K562 (cell line): Measurements from ENCODE around the gene AGPAT1. TPM values are rescaled to one million over a fixed set of nuclear protein-coding genes. Genes with fewer than 3 reads are reported as not detected.
"Not testable (repeated sequence)": the region's sequence is repeated elsewhere in the genome, so short reads cannot be mapped to it uniquely, and the experiment has no call there.

Experiments
- ATAC-seq: fragments of 200-7000 bp; cut with Tn5 transposase; 3 replicates; pipeline ENCODE4 v1.9.1; 2020; ENCODE audit warnings: moderate library complexity
- BruUV-seq: library from RNA; stranded (reverse); fragments of 400-500 nt; replicated peaks from 2 replicates; lab custom pipeline; 2021; lab: Mats Ljungman, UMichigan
- CTCF ChIA-PET: fragments of 300-600 bp; formaldehyde crosslinking; extraction: SDS; loops from one replicate; lab custom pipeline; 2021; ENCODE audit warnings: low intra/inter-chr PET ratio; lab: Yijun Ruan, JAX
- POLR2A ChIA-PET: fragments of 300-600, 350-650 bp; sonication (Branson Sonifier 250); formaldehyde crosslinking; extraction: SDS; loops from one replicate; lab custom pipeline; 2021; ENCODE audit warnings: antibody characterized with exemption, inconsistent platforms; lab: Yijun Ruan, JAX
- DNase-seq, 4 experiments: peaks; one replicate each; pipeline versions ENCODE4 v3.0.0 to v3.0.0-alpha.2; 2011 to 2018; ENCODE audit warnings: low spot score in 3 of 4, mixed read lengths in 3 of 4; ENCODE audit errors: extremely low read depth in 1 of 4
- FAIRE-seq: peaks from 2 replicates; lab custom pipeline; 2011; peaks lifted over from hg19 to GRCh38; lab: Jason Lieb, UNC
- H2AFZ ChIP-seq: 2 replicates; pipeline ENCODE4 v1.6.0; 2011; ENCODE audit warnings: low read depth, low read length, control low read depth, inconsistent platforms
- H3K27ac ChIP-seq: fragments of 200-600 bp; 3 replicates; pipeline ENCODE4 v1.8.0; 2011; ENCODE audit warnings: low read depth, mild to moderate bottlenecking, control low read depth, inconsistent platforms, low read length, moderate library complexity, mixed read lengths; ENCODE audit errors: extremely low read depth
- H3K27me3 ChIP-seq, 2 experiments: fragments of 300-600 bp in 1 of 2; 2 replicates in 1 of 2; 3 replicates in 1 of 2; pipeline versions ENCODE4 v1.6.0 to v1.8.0; 2011; ENCODE audit warnings: inconsistent platforms in 2 of 2, low read length in 2 of 2, mild to moderate bottlenecking in 1 of 2, mixed read lengths in 1 of 2, moderate library complexity in 1 of 2; ENCODE audit not compliant: control insufficient read depth in 2 of 2, insufficient read depth in 2 of 2
- H3K36me3 ChIP-seq: fragments of 300-600 bp; 3 replicates; pipeline ENCODE4 v1.8.0; 2011; ENCODE audit warnings: mild to moderate bottlenecking, low read length, inconsistent platforms; ENCODE audit not compliant: control insufficient read depth, insufficient read depth
- H3K4me1 ChIP-seq, 2 experiments: fragments of 200-600 bp in 1 of 2; replicated peaks in 1 of 2; 2 replicates in 1 of 2; 3 replicates in 1 of 2; pipeline versions ENCODE4 v1.5.1 to v1.8.0; 2011; ENCODE audit warnings: inconsistent platforms in 2 of 2, low read length in 2 of 2, mild to moderate bottlenecking in 1 of 2, mixed read lengths in 1 of 2, moderate library complexity in 1 of 2; ENCODE audit not compliant: control insufficient read depth in 2 of 2, insufficient read depth in 2 of 2
- H3K4me2 ChIP-seq: 2 replicates; pipeline ENCODE4 v1.6.1; 2011; ENCODE audit warnings: low read length, control low read depth, inconsistent platforms, mixed read lengths; ENCODE audit not compliant: insufficient read depth
- H3K4me3 ChIP-seq: fragments of 200-600 bp; sonication (generic), shearing (Covaris generic); 2 replicates; pipeline ENCODE4 v1.5.1; 2016; ENCODE audit warnings: control low read depth, inconsistent platforms
- H3K79me2 ChIP-seq: fragments of 200-600 bp; 3 replicates; pipeline ENCODE4 v1.8.0; 2011; ENCODE audit warnings: low read length, inconsistent platforms; ENCODE audit not compliant: control insufficient read depth, insufficient read depth
- H3K9ac ChIP-seq, 2 experiments: 2 replicates each; pipeline versions ENCODE4 v1.6.0 to v1.6.1; 2011; ENCODE audit warnings: low read depth in 2 of 2, low read length in 2 of 2, control low read depth in 1 of 2, inconsistent platforms in 1 of 2, mild to moderate bottlenecking in 1 of 2, mixed read lengths in 1 of 2; ENCODE audit not compliant: insufficient read depth in 1 of 2
- H3K9me1 ChIP-seq: one replicate; pipeline ENCODE4 v1.6.0; 2011; ENCODE audit warnings: inconsistent platforms, mild to moderate bottlenecking, low read length, moderate library complexity; ENCODE audit not compliant: control insufficient read depth, insufficient read depth
- H3K9me3 ChIP-seq: replicated peaks from 2 replicates; pipeline ENCODE4 v1.5.1; 2011; ENCODE audit warnings: low read depth, low read length, inconsistent platforms; ENCODE audit not compliant: control insufficient read depth, insufficient read depth
- H4K20me1 ChIP-seq: replicated peaks from 2 replicates; pipeline ENCODE4 v1.6.1; 2011; ENCODE audit warnings: low read length, inconsistent platforms, mixed read lengths; ENCODE audit not compliant: control insufficient read depth, insufficient read depth
- NR2F6 ChIP-seq: fragments of 450-650 bp; formaldehyde crosslinking; IDR thresholded peaks from 2 replicates; pipeline ENCODE4 v1.4.0; 2020; ENCODE audit warnings: mild to moderate bottlenecking
- NRF1 ChIP-seq, 2 experiments: fragments of 450-650 bp; IDR thresholded peaks in 1 of 2; conservative IDR thresholded peaks in 1 of 2; 2 replicates each; pipeline ENCODE4 v1.6.1; 2014; ENCODE audit warnings: mild to moderate bottlenecking in 2 of 2
- ZNF175 ChIP-seq: fragments of 200-800 bp; sonication (Bioruptor generic); IDR thresholded peaks from 2 replicates; pipeline ENCODE4 v1.6.1; 2016; ENCODE audit warnings: low read depth, mild to moderate bottlenecking, missing genetic modification characterization, missing compliant biosample characterization
- WGBS: fragments of 100-300 bp; shearing (Covaris generic); methylation state at CpG from one replicate; pipeline ENCODE4 v1.1.6; 2016; ENCODE audit warnings: low coverage, mixed read lengths; ENCODE audit not compliant: insufficient coverage; ENCODE audit errors: missing lambda C conversion rate; 5-methylcytosine and 5-hydroxymethylcytosine counted together
- in situ Hi-C: fragments of 300-500 bp; cut with MboI; formaldehyde crosslinking; loops from 4 replicates; pipeline ENCODE4 v1.15.0; 2018; ENCODE audit warnings: inconsistent platforms, mixed read lengths
- intact Hi-C: fragments of 100-400 bp; cut with micrococcal nuclease; formaldehyde crosslinking; loops from 2 replicates; pipeline ENCODE4 v1.14.2; 2022
- polyA plus RNA-seq, 8 experiments: library from polyadenylated mRNA; depleted of rRNA in 4 of 8; stranded (reverse) in 5 of 8; unstranded in 3 of 8; fragments of >200 nt; fragmentation: Nextera tagmentation in 2 of 8; fragmentation: Illumina TruSeq in 1 of 8; extraction: Ambion mirVana in 2 of 8; extraction: Trizol in 1 of 8; gene quantifications; 2 replicates each; pipeline versions ENCODE4 v1.2.1 to v1.2.3, GENCODE V29; 2011 to 2014; ENCODE audit warnings: inconsistent platforms in 1 of 8, missing spikeins in 1 of 8
- total RNA-seq, 7 experiments: library from RNA; depleted of rRNA in 6 of 7; stranded (reverse); fragments of >200 nt in 6 of 7; fragmentation: Illumina TruSeq in 2 of 7; extraction: Trizol in 2 of 7; gene quantifications; 2 replicates each; pipeline versions ENCODE4 v1.2.1 to v1.2.3, GENCODE V29; 2011 to 2021; ENCODE audit warnings: low replicate concordance in 1 of 7
- TF ChIP-seq, protein P1 (sequence below), 2 experiments: fragments of 450-650 bp in 1 of 2; sonication (generic) in 1 of 2; formaldehyde crosslinking in 1 of 2; IDR thresholded peaks; 2 replicates each; pipeline versions ENCODE4 v1.7.1 to v1.9.0; 2016 to 2022; ENCODE audit warnings: inconsistent platforms in 1 of 2, mild to moderate bottlenecking in 1 of 2, missing genetic modification reagents in 1 of 2

AGPAT1 gene
- total and polyA plus RNA-seq, 9 of the 15 experiments (the other 6 are each of a cell fraction or from before 2014, with no cell fraction given), result 37.9 to 176 (median 69.4) TPM

DNA sequence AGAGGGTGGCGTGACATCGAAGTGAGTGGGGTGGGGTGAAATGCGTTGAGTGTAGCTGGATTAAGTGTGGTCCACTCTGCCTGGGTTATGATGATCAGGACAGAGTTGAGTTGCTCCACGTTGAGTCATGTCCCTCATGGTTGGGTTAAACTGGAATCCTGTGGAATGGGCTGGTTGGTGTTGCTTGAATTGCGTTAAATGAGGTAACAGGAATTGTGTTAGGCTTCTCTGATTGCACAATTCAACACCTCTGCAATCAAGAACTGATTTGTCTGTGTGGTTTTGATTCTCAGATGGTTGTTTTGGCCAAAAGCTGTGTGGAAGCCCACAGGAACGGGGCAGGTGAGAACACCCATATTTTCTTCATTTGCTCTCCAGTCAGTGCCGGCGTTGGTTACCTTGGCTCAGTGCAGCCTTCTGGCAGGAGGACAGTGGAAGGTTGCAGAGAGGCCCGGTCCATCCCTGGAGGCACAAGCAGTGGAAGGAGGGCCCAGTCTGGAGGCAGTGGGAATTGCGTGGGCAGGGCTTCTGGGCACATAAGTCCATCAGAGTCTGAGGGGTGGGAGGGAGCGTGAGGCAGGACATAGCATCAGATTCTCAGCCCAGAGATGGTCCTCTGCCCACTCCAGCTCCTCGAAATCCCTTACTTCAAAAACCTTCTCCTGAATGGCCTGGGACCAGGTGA, 36.3 kb upstream of the AGPAT1 start (continued):
- TF ChIP-seq, protein P1, sequence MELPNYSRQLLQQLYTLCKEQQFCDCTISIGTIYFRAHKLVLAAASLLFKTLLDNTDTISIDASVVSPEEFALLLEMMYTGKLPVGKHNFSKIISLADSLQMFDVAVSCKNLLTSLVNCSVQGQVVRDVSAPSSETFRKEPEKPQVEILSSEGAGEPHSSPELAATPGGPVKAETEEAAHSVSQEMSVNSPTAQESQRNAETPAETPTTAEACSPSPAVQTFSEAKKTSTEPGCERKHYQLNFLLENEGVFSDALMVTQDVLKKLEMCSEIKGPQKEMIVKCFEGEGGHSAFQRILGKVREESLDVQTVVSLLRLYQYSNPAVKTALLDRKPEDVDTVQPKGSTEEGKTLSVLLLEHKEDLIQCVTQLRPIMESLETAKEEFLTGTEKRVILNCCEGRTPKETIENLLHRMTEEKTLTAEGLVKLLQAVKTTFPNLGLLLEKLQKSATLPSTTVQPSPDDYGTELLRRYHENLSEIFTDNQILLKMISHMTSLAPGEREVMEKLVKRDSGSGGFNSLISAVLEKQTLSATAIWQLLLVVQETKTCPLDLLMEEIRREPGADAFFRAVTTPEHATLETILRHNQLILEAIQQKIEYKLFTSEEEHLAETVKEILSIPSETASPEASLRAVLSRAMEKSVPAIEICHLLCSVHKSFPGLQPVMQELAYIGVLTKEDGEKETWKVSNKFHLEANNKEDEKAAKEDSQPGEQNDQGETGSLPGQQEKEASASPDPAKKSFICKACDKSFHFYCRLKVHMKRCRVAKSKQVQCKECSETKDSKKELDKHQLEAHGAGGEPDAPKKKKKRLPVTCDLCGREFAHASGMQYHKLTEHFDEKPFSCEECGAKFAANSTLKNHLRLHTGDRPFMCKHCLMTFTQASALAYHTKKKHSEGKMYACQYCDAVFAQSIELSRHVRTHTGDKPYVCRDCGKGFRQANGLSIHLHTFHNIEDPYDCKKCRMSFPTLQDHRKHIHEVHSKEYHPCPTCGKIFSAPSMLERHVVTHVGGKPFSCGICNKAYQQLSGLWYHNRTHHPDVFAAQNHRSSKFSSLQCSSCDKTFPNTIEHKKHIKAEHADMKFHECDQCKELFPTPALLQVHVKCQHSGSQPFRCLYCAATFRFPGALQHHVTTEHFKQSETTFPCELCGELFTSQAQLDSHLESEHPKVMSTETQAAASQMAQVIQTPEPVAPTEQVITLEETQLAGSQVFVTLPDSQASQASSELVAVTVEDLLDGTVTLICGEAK (IDR thresholded peaks at IDR 0.05), result no peak
- TF ChIP-seq, protein P1 (CRISPR knock-in tag; IDR thresholded peaks at IDR 0.05), result no peak
- TF ChIP-seq ZNF175, result peak; percentile 6; the same call in 1 of the 2 replicates
- TF ChIP-seq NR2F6 (CRISPR knock-in tag), result no peak
- 0 out of 4 replicates have a peak, but pooled peaks of 1 of the 2 experiments have one; percentile 6 for TF ChIP-seq NRF1 (conservative IDR thresholded peaks at IDR 0.05 in 1 of 2, IDR thresholded peaks at IDR 0.05 in 1 of 2)
- TF ChIP-seq, all 486 proteins: peak for 6

DNA sequence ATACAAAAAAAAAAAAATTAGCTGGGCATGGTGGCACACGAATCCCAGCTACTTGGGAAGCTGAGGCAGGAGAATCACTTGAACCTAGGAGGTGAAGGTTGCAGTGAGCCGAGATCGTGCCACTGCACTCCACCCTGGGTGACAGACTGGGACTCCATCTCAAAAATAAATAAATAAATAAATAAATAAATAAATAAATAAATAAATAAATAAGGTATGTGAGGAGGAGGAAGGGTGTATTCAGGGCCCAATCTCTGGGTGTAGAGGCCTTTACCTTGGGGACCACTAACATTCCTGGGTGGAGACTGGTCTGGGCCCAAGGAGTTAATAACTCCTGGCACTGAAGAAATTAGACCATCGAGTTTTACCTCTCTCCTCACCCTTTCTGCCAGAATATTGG, 35.5 kb upstream of the AGPAT1 start:
- intact Hi-C loops, BruUV-seq, H3K4me3 ChIP-seq, FAIRE-seq, ATAC-seq, H3K9ac ChIP-seq, H3K4me2 ChIP-seq, H3K9me1 ChIP-seq, H2AFZ ChIP-seq, CTCF ChIA-PET, H3K36me3 ChIP-seq, H3K9me3 ChIP-seq, H4K20me1 ChIP-seq, DNase-seq, in situ Hi-C loops, H3K79me2 ChIP-seq, H3K27ac ChIP-seq: not testable (repeated sequence)
- POLR2A ChIA-PET, result interaction anchor here (2.6 kb wide), 1 partner anchor 16 kb away, joined by 9 read pairs; no protein-coding TSS in a partner anchor
- peaks cover 8 to 11% of the 10 kb centered on the region in 2 experiments; a peak in 4 of 5 replicates for H3K4me1 ChIP-seq
- 17% methylated on average over 4 of the region's 4 CpGs for WGBS
- peaks cover 0 to 14% of the 10 kb centered on the region in 2 experiments; a peak in 2 of 5 replicates for H3K27me3 ChIP-seq
